ENCODE data around the gene BAMBI. TPM values are rescaled to one million over a fixed set of nuclear protein-coding genes. Genes with fewer than 3 reads are reported as not detected.

The BAMBI gene, protein sequence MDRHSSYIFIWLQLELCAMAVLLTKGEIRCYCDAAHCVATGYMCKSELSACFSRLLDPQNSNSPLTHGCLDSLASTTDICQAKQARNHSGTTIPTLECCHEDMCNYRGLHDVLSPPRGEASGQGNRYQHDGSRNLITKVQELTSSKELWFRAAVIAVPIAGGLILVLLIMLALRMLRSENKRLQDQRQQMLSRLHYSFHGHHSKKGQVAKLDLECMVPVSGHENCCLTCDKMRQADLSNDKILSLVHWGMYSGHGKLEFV
- 10.9 to 17.0 TPM (median 11.6 TPM) in 3 replicates for total RNA-seq
- long read RNA-seq, transcript BAMBI-201 (3 exons, 1,877 nt), result major isoform, 31 of 33 reads
- long read RNA-seq, partial matches to known transcripts, result 0 of 33 reads
- long read RNA-seq, other reads (novel, unspliced or antisense), result 2 of 33 reads

DNA sequence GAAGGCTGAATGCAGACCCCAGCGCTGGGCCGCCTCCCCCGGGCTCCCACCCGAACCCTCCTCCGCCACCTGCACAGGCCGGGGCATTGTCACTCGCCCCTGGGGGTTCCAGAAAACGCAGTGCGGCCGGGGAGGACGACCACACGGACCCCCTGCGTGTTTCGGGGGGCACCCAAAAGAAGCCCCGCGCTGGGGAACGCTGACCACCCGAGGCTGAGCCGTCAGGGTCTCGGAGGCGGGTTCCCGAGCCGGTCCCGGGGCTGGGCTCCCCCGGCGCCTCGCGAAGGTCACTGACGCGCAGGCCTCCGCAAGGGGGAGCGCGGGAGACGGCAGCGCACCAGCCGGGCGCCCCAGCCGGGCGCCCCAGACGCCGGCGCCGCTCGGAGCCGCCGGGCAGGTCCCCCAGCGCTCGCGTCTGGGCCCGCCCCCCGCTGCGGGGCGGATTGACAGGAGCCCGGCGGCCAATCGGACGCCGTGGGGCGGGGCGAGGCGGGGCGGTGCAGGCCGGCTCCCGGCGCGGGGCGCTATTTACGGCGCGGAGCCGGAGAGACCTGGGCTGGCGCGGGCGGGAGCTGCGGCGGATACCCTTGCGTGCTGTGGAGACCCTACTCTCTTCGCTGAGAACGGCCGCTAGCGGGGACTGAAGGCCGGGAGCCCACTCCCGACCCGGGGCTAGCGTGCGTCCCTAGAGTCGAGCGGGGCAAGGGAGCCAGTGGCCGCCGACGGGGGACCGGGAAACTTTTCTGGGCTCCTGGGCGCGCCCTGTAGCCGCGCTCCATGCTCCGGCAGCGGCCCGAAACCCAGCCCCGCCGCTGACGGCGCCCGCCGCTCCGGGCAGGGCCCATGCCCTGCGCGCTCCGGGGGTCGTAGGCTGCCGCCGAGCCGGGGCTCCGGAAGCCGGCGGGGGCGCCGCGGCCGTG lies at the start of gene BAMBI:
BAMBI (plus strand) TSS at position 554 of the 920 bp plus-strand sequence. CDS start 377 bp downstream, outside the sequence.
- peak within 1 kb of the TSS; percentile 81 for H3K4me3 Mint-ChIP-seq (ENCODE audit: unreplicated experiment)
- H3K4me1 Mint-ChIP-seq (ENCODE audit: low read depth), result peaks cover 47% of the 10 kb centered on the region
- peaks cover 8% of the 10 kb centered on the region for H3K27me3 Mint-ChIP-seq (ENCODE audit: low read depth)

DNA sequence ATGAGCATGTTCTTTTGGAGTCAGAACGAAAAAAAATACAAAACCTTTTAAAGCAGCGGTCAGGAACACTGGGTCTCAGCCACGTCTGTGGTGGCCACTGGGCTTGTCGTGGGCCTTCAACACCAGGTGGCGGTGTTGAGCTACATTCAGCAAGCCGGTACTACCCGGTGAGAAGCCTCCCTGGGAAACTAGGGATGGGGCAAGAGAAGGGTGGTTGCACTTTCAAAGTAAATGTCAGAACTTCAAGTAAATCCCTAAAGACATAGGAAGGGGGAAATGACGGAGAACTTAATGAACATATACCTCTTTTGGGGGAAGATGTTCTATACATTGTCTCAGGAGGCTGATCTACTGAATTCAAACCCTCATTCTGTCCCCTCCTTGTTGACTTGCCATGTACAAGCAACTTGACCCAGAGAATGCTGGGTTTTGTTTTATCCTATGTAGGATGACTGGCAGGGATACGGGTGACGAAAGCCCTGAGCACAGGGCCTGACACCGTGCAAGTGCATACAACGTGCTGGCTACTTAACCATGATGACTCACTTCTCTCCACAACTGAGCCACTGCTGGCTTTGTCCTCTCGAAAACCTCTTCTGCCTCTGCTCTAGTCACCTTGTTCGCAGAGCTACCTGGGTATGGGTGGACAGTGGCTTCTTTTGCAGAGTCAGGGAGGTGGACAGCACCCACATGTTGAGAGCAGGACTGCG lies 49.0 kb upstream of the BAMBI start:
- Mint-ChIP-seq H3K27ac (ENCODE audit: unreplicated experiment) (no peak overlapping the region), H3K27me3 (ENCODE audit: low read depth) (peaks cover 6% of the 10 kb centered on the region), H3K4me3 (ENCODE audit: unreplicated experiment) (no peak overlapping the region), H3K9me3 (ENCODE audit: low read depth) (peaks cover 4% of the 10 kb centered on the region), H3K36me3 (ENCODE audit: low read depth) (peaks cover 2% of the 10 kb centered on the region), H3K4me1 (ENCODE audit: low read depth) (peaks cover 23% of the 10 kb centered on the region)
- TF ChIP-seq, protein P1, sequence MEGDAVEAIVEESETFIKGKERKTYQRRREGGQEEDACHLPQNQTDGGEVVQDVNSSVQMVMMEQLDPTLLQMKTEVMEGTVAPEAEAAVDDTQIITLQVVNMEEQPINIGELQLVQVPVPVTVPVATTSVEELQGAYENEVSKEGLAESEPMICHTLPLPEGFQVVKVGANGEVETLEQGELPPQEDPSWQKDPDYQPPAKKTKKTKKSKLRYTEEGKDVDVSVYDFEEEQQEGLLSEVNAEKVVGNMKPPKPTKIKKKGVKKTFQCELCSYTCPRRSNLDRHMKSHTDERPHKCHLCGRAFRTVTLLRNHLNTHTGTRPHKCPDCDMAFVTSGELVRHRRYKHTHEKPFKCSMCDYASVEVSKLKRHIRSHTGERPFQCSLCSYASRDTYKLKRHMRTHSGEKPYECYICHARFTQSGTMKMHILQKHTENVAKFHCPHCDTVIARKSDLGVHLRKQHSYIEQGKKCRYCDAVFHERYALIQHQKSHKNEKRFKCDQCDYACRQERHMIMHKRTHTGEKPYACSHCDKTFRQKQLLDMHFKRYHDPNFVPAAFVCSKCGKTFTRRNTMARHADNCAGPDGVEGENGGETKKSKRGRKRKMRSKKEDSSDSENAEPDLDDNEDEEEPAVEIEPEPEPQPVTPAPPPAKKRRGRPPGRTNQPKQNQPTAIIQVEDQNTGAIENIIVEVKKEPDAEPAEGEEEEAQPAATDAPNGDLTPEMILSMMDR (IDR thresholded peaks at IDR 0.05), result peak; percentile 97
- no peak for DNase-seq (ENCODE audit: low spot score)

More for the DNA sequence above, at the start of gene BAMBI:
- Mint-ChIP-seq H3K9me3 (ENCODE audit: low read depth) (no peaks in the 10 kb centered on the region), H3K27ac (ENCODE audit: unreplicated experiment) (peak within 1 kb of the TSS; percentile 25), H3K36me3 (ENCODE audit: low read depth) (peaks cover 4% of the 10 kb centered on the region)
- peak; percentile 96 for DNase-seq (ENCODE audit: low spot score)
- TF ChIP-seq, protein P1 (IDR thresholded peaks at IDR 0.05), result peak; percentile 82

DNA sequence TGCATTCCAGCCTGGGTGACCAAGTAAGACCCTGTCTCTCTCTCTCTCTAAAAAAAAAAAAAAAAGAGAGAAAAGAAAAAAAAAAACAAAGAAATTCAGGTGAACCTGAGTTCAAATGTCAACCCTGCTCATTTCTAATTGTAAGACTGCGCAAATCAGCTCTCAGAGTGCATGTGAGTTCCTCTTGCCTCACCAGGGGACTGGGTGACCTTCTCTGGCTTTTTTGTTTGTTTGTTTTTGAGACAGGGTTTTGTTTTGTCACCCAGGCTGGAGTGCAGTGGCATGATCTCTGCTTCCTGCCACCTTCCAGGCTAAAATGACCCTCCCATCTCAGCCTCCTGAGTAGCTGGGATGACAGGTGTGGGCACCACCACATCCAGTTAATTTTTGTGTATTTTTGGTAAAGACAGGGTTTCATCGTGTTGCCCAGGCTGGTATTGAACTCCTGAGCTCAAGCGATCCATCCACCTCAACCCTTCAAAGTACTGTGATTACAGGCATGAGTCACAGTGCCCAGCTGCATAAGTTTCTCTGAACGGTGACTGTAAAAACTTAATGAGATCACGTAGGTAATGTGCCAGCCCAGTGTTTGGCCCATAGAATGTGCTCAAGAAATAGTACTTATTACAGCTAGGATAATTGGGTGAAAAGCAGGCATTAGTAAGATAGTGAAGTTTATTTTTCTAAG lies 45.3 kb upstream of the BAMBI start:
- Mint-ChIP-seq H3K27ac (ENCODE audit: unreplicated experiment) (no peak overlapping the region), H3K27me3 (ENCODE audit: low read depth) (peaks cover 13% of the 10 kb centered on the region), H3K4me1 (ENCODE audit: low read depth) (peaks cover 15% of the 10 kb centered on the region), H3K9me3 (ENCODE audit: low read depth) (no peaks in the 10 kb centered on the region), H3K4me3 (ENCODE audit: unreplicated experiment) (no peak overlapping the region), H3K36me3 (ENCODE audit: low read depth) (peaks cover 1% of the 10 kb centered on the region)
- no peak for DNase-seq (ENCODE audit: low spot score)
- TF ChIP-seq, protein P1 (IDR thresholded peaks at IDR 0.05), result no peak

DNA sequence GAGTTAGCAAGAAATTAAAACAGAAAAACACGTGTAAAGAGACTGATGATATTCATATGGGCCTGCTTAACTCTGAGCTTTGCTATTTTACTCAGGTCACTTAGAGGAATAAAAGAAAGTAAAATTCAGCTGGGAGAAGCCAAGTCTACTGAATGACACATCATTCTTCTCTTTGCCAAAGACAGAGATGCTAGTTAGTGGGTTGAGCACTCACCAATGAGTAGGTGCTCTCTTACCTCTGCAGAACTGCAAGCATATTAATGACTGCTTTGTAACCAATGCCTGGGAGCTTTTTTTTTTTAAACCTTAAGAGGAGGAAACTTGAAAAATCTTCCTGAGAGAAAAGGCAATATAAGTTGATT lies 44.8 kb upstream of the BAMBI start:
- TF ChIP-seq, protein P1 (IDR thresholded peaks at IDR 0.05), result no peak
- H3K36me3 Mint-ChIP-seq (ENCODE audit: low read depth), result peaks cover 1% of the 10 kb centered on the region
- peaks cover 13% of the 10 kb centered on the region for H3K27me3 Mint-ChIP-seq (ENCODE audit: low read depth)
- no peaks in the 10 kb centered on the region for H3K9me3 Mint-ChIP-seq (ENCODE audit: low read depth)
- peaks cover 9% of the 10 kb centered on the region for H3K4me1 Mint-ChIP-seq (ENCODE audit: low read depth)
- H3K27ac Mint-ChIP-seq (ENCODE audit: unreplicated experiment), result no peak overlapping the region
- H3K4me3 Mint-ChIP-seq (ENCODE audit: unreplicated experiment), result no peak overlapping the region
- no peak for DNase-seq (ENCODE audit: low spot score)

Data from chondrocyte (in vitro differentiated cells).